Right forelimb (tissue), 1 donor: Measurements from ENCODE around the gene LKAAEAR1.
A peak's percentile ranks its signal among the peaks of the same experiment; 100 is the strongest.

Experiments
- DNase-seq: peaks from one replicate; pipeline ENCODE4 v3.0.0-alpha.2; 2018

LKAAEAR1 gene

DNA sequence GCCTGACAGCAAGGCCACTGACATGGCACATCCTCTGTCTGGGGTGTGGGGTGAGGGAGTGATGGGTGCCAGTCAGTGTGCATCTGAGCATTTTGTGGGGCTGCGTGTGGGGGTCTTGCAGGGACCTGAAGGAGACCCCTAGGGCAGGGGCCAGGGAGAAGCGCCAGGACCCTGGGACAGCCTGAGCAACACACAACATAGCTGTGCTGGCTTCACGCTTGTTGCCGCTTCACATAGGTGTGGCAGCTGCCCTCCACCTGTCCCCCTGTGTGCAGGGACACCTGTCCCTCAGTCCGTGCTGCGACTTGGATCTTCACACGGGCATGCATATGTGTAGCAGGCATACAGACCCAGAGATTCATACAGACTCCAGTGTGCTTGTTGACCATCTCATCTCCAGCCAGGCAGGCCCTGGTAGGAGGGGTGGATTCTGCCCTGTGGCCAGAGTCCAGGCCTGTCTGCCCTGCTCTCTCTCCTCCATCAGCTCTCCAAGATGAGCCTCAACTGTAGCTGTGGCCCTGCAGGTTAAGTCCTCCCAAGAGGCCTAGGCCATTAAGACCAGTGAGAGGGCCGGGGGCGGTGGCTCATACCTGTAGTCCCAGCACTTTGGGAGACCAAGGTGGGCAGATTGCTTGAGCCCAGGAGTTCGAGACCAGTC lies 26.3 kb upstream of the LKAAEAR1 start:
- DNase-seq = peak; percentile 28

GRCh38 chr20:64109831-64110391 lies 25.7 kb upstream of the LKAAEAR1 start:
- no peak for DNase-seq

- no peak for DNase-seq
These were observed 24.8 kb upstream of the LKAAEAR1 start for GRCh38 chr20:64108731-64109681.

GRCh38 chr20:64107736-64108457 lies 23.7 kb upstream of the LKAAEAR1 start:
- DNase-seq = no peak

GRCh38 chr20:64106981-64107735 lies 23.0 kb upstream of the LKAAEAR1 start, which contains the start of gene NPBWR2:
Gene NPBWR2, minus strand, starts transcription at chr20:64107565. Its CDS starts 734 bp downstream, at chr20:64106831.
- no peak for DNase-seq

GRCh38 chr20:64106435-64106961 lies 22.3 kb upstream of the LKAAEAR1 start:
- DNase-seq = no peak

DNA sequence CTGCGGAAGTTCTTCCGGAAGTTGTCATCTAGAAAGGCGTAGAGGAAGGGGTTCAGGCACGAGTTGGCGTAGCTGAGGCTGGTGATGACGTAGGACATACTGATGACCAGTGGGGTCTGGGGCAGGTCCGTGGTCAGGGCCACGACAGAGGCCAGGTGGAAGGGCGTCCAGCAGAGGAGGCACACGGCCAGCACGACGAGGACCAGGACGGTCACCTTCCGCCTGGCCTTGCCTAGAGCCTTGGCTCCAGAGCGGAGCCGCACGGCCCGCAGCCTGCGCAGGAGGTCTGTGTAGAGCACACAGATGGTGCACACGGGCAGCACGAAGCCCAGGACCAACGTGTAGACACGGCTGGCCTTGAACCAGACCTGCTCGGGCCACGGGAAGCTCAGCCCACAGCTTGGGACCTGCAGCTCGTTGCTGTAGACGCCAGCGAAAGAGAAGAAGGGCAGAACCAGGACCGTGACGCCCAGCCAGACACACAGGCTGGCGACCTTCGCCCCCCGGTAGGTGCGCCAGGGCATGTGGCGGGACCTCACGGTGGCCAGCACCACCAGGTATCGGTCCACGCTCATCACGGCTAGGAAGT lies 21.7 kb upstream of the LKAAEAR1 start:
- peak; percentile 40 for DNase-seq

- DNase-seq = peak; percentile 24
These were observed 20.7 kb upstream of the LKAAEAR1 start for GRCh38 chr20:64104667-64105451.

- DNase-seq = peak; percentile 22
These were observed 19.9 kb upstream of the LKAAEAR1 start for GRCh38 chr20:64103871-64104666.

GRCh38 chr20:64102647-64103354 lies 18.6 kb upstream of the LKAAEAR1 start:
- no peak for DNase-seq

DNA sequence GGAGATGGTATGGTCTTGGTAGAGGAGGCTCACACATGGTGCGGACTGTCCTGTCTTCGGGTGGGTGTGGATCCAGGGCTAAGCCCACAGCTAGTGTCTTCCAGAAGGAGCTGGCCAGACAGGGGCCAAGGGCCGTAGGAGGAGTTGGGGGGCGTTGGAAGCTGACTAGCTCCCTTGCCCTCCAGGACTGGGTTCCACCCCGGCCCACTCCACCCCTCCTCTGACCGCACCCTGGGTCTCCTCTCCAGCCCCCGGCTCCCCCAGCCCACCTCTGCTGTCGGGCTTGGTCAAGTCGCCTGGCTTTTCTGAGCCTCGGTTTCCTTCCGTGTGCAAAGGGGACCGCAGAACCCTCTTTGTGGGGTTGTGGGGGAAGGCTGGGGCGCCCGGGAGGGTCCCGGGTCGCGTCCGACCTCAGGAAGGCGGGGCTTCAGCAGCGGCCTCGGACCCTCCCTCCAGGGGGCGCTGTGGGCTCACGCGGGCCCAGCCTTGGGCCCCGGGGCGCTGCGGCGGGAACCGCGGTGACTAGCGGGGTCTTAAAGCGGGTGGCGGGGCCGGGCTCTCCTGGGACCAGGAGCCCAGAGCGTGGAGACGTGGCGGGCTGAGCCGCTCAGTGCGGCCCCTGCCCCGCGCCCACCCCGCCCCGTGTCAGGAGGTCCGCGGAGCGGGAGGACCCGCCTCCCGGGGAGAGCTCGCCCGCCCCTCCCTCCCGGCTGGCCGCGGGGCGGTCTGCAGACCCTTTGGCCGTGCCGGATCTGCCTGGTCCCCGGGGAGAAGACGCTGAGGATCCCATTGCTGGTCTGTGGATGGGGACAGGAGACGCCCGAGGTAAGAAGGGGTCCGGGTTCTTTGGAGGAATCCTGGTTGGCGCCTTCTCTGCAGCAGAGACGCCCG lies 17.8 kb upstream of the LKAAEAR1 start:
- no peak for DNase-seq

DNA sequence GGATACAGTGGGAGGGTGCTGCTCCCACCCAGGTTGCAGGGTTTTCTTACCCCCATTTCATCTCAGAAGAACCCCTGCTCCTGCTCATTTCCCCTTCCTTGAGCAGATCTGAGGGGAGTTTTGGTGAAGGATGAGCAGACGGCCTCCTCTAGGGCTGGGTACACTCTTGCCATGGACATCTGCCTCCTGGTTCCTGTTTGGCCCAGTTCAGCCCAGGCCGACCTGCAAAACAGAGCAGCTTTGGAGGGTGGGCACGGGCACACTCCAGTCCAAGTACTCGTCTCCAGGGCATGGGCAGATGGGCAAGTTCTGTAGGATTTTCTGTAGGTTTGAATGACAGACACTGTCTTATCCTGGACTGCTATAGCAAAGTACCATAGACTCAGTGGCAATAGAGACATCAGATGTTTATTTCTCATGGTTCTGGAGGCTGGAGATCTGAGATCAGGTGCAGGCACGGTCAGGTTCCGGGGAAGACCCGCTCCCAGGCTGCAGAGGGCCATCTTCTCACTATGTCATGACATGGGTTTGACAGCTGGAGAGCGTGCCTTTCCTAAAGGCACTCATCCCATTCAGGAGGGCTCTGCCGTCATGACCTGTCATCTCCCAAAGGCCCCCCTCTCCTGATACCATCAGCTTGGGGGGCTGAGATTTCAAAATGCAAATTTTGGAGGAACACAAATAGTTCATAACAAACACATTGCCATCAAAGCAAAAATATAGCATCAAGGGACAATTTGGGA lies 16.9 kb upstream of the LKAAEAR1 start:
- no peak for DNase-seq

DNA sequence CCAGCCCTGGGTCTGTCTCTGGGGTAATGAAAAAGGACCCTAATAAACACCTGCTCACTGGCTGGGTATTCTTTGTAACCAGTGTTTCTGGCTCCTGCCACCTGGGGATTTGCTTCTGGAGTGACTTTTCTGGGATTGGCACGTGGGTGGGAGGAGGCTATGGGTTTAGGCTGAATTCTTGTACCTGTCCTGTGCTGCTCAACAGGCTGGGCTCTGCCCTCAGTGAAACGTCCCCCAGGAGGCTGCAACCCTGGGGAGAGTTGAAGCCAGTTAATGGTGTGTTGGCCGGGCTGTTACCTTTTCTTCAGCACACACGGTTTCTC lies 16.3 kb upstream of the LKAAEAR1 start:
- DNase-seq = no peak

DNA sequence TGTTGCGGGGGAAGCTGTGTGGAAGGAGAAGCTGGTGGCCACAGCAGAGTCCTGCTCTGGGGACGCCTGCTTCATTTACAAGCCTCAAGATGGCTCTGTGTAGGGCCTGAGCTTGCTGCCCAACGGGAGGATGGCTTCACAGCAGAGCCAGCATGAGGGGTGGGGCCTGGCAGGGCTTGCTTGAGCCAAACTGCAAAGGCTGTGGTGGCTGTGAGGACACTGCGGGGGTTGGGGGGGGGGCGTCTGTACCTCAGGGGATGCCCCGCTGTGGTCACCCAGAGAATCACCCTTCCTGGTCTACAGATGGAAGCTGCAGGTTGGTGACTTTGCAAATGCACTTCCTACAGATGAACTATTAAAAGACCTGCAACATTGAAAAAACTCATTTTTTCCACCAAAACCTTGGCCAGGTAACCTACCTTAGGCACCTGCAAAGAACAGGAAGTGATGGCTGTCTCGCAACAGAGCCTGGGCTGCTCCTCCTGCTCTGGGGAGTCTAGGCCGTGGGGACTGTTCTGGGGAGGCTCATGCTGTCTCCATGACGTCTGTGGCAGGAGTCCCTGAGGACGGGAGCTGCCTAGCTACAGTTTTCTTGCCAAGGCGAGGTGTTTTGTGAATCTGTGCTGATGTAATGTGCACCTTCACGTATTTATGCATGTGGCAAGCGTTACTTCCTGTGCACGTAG lies 15.8 kb upstream of the LKAAEAR1 start:
- no peak for DNase-seq

DNA sequence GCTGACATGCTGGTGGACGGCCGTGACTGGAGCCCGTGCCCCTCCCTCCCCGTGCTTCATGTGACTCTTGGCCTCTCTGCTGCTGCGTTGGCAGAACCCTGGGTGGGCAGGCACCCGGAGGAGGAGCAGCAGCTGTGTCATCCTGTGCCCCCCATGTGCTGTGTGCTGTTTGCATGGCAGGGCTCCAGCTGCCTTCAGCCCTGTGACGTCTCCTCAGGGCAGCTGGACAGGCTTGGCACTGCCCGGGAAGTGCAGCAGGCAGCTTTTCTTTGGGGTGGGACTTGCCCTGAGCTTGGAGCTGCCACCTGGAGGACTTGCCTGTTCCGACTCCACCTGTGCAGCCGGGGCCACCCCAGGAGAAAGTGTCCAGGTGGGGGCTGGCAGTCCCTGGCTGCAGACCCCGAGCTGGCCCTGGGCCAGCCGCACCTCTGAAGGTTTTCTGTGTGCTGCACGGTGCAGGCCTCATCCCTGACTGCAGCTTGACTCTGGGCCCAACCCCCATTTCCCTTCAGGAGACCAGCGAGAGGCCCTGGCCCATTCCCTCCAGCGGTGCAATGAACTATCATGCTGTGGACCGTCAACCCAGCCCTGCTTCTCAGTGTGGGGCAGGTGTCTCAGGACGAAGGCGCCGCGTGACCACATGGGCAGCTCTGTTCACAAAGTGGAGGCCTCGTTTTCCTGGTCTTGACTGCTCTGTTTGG lies 15.0 kb upstream of the LKAAEAR1 start:
- no peak for DNase-seq

DNA sequence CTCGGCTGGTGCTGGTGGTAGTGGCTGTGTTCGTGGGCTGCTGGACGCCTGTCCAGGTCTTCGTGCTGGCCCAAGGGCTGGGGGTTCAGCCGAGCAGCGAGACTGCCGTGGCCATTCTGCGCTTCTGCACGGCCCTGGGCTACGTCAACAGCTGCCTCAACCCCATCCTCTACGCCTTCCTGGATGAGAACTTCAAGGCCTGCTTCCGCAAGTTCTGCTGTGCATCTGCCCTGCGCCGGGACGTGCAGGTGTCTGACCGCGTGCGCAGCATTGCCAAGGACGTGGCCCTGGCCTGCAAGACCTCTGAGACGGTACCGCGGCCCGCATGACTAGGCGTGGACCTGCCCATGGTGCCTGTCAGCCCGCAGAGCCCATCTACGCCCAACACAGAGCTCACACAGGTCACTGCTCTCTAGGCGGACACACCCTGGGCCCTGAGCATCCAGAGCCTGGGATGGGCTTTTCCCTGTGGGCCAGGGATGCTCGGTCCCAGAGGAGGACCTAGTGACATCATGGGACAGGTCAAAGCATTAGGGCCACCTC lies 14.3 kb upstream of the LKAAEAR1 start:
- DNase-seq = no peak
